ENCODE measurements around the gene LRRC4C.
"Not testable (repeated sequence)": the region's sequence is repeated elsewhere in the genome, so short reads cannot be mapped to it uniquely, and the experiment has no call there.

LRRC4C gene

DNA sequence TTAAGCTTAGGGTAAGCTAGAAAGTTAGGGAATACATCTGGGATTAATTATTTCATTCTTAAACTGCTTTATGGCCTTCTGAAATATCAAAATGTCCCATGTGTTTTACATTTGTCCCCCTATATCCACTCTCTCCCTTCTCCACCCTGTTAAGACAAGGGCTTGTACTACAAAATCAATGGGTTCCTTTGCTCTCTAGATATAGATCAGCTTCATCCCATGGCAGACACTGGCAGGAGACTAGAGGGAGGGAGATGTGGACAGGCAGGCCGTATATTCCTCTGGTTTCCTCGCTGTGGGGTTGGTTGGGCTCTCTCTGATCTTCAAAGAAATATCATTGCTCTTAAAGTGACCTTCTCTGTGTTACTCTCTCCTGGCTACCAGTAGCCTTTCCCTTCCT, 1281.0 kb downstream of the LRRC4C start:
- DNase-seq (ENCODE audit: low read depth in 2 of 2) = no peak

DNA sequence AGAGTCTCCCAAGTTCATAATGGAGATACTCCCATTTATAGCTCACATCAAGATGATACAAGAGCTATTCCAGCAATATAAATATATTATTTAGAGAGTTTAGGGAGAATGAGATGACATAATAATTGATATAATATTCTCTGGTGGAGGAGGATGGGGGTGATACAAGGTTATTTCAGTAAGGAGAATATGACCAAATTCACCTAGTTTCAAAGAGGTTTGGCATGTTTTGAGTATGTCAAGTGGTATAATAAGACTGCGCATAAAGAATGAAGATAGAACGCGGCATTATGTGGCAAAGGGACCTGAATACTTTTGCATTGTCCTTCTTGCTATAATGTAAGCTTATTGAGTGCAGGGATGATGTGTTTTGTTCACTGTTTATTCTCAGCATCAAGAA, 1283.5 kb downstream of the LRRC4C start:
- no peak for DNase-seq (ENCODE audit: low read depth in 2 of 2)

DNA sequence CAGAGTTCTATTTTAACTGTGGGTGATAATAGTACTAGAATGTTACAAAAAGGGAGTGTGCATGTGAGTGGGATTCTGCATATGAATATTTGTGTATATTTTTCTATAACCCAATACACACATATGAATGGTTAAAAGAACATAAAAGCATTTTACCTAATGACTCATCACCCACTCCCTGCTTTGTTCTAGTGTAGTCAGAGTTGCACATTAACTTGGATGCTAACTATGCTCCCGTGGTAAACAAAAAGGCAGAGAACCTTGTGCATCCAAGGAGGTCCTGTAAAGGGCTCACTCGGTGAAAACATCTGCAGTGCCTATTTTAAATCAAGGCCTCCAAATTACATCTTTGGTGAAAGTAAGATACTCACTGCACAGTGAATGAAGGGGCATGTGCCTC, 1289.4 kb downstream of the LRRC4C start:
- DNase-seq (ENCODE audit: low read depth in 2 of 2) = no peak

DNA sequence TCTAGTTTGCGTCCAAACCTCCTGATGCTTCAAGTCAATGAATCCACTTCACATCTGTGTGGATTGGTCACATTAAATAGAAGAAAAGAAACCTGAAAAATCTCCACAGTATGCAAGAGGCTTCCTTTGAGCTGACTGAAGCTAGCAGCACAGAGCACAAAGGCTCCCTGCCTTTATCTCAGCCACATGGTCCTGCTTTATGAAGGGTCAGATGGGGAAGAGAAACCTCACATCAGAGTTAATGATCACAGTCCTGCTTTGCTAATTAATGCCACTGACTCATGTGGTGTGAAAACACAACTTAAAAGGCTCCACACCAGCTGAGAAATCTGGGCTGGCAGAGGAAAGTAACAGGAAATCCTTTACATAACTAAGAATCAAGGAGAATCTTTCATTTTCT, 1291.0 kb downstream of the LRRC4C start:
- DNase-seq (ENCODE audit: low read depth in 2 of 2) = no peak

DNA sequence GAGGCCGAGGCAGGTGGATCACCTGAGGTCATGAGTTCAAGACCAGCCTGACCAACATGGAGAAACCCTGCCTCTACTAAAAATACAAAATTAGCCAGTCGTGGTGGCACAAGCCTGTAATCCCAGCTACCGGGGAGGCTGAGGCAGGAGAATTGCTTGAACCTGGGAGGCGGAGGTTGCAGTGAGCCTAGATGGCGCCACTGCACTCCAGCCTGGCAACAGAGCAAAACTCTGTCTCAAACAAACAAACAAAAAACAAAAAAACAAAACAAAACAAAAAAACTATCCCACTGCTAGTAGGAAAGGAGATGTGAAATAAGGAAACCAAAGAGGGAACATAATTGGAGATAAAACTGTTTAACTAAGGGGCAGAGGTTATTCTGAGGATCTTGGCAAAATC, 1291.6 kb downstream of the LRRC4C start:
- DNase-seq (ENCODE audit: low read depth in 2 of 2) = not testable (repeated sequence)

DNA sequence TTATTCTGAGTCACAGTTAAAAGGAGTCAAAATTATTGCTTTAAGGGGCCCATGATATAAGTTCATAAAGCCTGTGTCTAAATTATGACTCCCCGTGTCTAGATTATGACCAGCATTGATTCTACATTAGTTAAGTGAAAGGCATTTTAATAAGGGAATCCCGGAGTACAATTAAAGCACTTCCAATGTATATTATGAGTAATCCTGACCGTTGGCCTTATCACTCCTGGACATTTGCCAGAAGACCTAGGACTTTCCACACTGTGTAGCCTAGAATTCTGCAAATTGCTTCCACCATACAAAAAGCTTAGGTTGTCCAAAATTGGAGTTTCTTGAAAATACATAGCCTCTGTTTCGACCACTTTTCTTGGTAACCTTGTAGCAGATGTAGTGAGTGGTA, 1292.6 kb downstream of the LRRC4C start:
- no peak for DNase-seq (ENCODE audit: low read depth in 2 of 2)

DNA sequence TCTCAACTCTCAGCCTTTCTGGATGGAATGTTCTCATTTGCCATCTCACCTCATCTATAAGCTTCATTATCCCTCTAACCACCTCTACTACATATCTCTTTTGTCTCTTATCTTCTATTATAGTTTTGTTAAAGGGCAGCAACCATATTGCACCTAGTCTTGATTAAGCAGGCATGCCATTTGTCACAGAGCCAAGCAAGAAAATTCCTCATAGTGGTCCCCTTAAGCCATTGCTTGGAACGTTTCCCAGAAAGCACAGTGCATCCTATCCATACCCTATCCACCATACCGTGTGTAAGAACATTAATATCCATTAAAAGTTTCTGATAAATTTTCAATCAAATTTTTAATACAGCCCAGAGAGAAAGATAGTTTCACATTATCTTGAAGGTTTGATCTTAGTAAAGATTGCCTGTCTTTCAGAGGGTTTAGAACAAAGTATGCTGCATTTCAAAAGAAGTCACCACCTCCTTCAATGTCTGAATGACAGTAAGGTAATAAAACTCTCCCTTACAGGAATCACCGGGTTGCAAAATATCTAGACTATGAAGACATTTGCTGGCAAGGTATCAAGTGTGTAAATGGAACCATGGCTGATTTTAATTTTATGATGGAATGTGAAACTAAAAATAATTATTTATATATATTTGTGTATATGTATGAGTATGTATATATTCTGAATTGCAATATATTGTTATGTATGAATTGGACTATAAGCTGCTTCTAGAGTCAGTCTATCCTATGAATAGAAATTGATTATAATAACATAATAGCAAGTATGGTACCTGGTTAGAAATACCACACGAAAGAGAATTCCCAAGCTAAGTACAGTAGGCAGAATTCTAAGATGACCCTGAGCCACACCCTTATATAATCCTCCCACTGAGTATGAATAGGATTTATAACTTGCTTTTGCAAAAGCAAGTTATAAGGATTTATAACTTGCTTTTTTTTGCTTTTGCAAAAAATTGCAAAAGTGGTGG, 1296.3 kb downstream of the LRRC4C start:
- no peak for DNase-seq (ENCODE audit: low read depth in 2 of 2)

DNA sequence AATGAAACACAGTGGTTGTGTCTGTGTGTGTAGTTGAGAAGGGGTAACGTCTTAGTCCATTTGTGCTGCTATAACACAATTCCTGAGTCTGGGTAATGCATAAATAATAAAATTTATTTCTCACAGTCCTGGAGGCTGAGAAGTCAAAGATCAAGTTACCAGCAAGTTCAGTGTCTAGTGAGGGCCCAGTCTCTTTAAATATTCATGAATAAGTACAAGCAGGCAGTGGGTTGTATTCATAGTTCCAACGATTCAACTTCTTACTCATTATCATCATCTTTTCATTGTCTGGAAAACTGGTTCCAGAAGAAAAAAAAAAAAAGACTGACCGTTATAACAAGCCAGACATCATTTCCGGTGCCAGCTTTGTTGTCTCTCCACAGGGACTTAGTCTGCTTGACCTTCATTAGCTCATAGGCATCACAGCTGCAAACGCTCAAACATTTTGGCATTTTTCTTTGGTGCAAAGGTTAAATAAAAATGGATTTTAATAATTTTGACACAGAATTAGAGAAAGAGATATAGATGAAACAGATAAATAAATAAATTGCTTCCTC, 1297.5 kb downstream of the LRRC4C start:
- no peak for DNase-seq (ENCODE audit: low read depth in 2 of 2)

DNA sequence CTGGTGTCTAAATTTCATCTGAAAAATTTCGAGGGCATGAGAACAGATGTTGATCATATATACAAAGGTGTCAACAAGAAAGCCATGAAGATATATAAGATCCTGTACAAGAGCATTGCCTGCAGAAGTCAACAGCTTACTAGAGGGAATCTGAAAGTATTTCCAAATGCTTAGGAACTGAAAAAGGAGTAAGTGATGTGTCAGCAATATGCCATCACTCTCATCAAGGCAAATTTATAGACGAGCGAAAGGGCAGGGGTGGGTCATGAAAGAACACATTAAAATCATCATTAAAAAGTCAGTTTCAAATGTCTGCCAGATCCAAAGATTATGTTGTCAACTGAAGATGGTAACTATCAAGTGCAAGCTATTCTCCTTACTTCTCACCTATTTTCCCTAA, 1299.0 kb downstream of the LRRC4C start:
- no peak for DNase-seq (ENCODE audit: low read depth in 2 of 2)

DNA sequence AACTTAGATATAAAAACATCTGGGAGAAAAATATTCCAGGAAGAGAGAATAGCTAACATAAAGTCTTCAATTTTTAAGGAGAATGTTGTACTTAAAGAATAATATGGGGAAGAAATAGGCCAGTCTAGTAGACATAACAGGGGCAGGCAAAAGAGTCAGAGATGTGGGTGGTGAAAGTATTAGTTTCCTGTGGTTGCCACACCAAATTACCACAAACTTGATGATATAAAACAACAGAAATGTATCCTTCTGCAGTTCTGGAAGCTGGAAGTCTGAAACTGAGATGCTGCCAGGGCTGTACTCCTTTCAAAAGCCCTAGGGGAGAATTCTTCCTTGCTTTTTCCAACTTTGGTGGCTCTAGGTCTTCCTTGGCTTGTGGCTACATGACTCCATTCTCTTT, 1309.7 kb downstream of the LRRC4C start:
- DNase-seq (ENCODE audit: low read depth in 2 of 2) = no peak

DNA sequence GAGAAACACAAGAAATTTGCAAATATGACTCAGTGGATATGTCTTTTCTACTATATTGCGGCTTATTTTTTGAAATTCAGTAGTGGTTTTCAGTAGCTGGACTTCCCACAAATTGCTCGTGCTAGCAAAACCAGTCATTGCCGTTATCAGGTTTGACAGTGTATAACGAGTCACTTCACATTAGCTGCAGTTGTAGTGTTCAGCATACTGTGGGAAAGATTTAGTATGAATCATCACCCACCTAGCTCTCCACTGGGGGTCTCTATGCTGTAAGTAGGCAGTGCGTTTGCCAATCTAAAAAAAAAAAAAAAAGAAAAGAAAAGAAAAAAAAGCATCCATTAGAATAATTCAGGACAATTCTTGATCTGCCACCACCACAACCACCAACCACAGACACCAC, 1318.9 kb downstream of the LRRC4C start:
- DNase-seq (ENCODE audit: low read depth in 2 of 2) = no peak

DNA sequence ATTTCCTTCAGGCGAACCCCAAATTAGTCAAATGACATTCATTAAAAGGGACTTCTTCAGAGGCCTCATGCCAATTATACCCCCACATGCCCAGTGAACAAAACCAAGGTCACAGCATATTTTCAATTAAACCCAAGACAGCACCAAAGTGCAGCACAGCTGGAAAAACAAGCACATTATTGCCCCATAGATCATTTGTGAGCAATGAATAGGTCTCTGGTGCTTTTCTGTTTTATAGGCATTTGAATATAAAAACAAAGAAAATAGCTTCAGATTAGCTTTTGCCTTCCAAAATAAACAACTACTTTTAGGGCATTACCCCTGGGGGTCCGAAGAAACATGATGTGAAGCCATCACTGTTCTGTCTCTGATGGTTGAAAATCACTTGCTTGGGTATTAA, 1319.9 kb downstream of the LRRC4C start:
- no peak for DNase-seq (ENCODE audit: low read depth in 2 of 2)

DNA sequence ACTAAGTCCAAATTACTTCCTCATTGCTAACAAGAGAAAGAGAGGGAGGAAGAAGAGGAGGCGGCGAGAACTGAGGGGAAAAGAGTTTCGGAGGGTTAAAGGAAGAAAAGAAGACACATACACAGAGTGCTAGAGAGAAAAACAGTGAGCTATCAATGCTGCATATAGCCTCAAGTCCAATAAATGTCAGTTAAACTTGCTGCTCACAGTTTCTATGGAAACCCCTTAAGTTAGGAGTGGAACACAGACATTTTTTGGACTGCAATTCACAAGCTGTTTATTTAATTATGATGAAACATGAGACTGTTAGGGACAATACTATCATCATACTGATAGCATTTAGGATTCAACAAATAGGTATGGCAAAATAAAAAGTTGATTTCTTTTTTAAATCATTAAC, 1320.4 kb downstream of the LRRC4C start:
- no peak for DNase-seq (ENCODE audit: low read depth in 2 of 2)

DNA sequence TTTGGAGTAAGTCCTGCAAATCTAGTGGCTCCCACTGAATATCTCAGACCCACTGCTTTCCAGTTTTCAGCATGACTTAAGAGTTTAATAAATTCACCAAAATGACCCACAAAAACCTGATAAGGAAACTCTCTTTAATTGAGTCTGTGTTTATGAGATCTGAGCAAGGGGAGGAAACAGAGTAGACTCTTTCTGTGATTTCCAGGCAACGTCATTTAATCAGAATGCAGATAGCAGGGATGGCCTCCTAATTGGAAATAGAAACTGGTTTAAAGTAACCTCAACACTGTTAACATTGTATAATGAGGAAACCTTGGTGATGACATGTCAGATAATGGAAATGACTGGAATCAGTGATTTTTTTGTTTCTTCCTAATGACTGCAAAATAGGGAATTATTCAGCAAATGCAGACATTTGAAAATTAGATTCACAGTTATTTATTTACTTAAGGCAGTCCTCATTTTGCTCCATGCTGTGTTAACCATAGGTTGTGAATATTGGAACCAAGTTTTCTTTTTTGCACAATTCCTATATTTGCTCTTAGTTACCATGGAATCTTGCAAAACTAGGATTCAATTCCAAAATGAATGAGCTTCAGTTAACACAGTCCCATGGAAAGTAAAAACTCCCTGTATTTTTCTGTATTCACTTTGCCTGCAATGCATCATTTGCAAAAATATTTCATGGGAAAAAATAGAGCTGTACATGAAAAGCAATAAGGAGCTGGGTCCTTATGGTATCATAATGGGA, 1324.5 kb downstream of the LRRC4C start:
- DNase-seq (ENCODE audit: low read depth in 2 of 2) = no peak

DNA sequence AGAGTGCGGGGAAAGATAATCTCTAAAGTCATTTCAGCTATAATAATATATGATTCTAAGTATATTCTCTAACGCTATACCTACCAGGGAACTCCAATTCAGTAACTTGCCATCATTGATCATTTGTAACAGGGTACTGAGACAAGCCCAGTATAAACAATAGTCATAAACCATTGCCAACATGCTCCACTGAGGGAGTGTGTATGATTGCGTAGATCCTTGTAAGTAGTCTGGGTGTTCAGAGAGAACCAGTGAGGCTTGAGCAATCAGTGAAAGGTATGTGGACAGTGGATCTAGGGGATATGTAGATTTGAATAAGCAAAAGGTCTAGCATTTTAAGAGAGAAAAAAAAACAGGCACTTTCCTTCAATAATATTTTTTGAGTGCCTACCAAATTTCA, 1326.0 kb downstream of the LRRC4C start:
- no peak for DNase-seq (ENCODE audit: low read depth in 2 of 2)

DNA sequence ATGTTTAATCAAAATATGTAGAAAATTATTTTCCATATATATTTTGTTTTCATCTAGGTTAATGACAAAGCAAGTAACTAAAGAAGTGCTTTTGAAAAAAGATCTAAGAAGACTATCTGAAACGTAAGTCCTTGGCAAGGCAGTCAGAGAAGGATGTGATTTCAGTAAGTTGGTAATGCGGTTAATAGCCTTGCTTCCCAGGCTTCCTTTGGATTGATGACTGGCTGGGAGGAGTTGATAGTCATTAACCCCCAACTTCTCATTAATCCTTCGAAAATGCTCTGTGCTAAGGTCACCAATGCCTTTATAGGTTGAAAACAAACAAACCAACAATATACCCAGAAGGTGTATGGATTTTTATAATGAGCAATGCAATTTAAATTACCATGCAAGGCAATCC, 1326.5 kb downstream of the LRRC4C start:
- DNase-seq (ENCODE audit: low read depth in 2 of 2) = no peak

DNA sequence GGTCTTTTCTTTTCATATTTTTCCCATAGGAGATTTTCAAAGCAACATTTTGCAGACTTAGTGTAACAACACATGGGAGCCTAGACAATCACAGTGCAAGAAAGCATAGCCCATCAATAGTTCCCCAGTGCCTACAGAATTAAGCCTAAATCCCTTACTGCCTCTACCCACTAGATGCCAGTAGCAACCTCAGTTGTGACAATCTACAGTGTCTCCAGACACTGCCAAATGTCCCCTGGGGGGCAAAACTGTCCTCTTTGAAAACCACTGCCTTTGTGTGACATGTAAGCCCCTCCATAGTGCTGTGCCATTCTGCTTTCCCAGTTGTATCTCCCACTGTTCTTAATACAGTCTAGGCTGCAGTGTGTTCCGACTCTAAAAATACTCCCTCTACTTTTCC, 1329.0 kb downstream of the LRRC4C start:
- DNase-seq (ENCODE audit: low read depth in 2 of 2) = no peak

DNA sequence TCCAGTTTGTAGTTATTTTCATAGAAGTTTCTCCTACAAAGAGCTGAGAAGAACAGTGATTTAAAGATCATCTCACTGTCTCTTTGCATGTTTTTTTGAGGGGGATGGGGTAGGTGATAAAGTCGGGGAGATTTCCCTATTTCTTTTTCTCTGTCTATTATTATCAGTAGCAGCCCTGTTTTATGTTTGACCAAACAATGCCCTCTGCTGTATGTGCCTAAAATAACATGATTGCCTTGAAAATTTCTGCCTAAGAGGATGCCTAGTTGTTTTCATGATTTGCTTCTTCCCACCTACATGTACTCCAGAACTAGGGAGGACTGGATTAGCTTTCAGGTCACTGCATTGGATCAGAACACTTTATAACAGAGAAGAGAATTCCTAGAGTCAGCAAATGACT, 1330.2 kb downstream of the LRRC4C start:
- DNase-seq (ENCODE audit: low read depth in 2 of 2) = no peak

DNA sequence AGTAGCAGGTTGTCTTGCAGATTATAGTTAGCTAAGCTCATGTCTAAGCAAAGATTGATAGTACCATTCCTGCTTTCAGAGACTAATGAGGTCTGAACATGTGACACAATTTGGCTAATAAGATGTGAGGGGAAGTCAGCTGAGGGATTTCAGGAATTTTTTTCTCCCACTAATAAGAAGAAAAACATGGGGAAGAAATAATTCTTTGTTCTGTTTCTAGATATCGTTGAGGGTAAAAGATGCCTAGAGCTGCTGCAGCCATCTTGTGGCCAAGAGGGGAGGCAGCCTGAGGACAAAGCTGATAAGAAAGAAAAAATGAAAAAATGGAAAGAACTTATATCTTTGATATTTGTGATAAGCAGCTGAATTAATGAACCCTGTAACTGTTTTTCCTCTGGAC, 1334.4 kb downstream of the LRRC4C start:
- DNase-seq (ENCODE audit: low read depth in 2 of 2) = no peak

DNA sequence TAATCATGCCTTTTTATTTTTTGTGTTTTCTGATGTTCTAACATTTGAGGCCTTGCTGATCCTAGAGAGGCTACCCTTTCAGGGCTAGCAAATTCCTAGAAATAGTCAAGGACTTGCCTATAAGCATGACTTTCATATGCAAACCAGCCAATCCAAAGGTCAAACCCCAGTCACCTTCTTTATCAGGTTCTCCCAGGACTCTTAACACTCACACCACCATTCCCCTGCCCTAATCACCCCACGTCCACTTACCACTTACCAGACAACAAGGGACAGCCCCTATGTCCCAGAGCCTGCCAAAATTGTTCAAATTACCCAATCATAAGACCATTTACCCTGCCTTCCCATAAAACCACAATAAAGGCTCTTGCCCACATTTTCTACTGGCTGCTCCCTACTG, 1339.8 kb downstream of the LRRC4C start:
- DNase-seq (ENCODE audit: low read depth in 2 of 2) = no peak

DNA sequence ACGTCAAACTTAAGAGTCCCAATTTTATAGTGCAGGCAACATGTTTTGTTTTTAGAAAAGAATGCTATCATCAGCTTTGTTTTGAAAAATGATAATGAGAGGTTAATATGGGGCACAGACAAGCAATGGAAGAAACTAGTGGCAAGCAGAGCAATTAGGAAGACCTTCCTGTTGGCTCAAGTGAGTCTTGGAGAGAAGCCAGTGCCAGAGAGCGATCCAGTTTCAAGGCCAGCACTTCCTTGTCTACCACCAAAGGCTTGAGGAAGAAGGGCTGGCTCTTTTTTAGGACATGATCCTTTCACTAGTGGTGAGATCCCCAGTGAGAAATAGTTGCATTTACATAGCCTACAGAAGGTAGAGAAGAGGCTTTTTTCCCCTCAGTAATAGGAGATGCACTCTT, 1340.7 kb downstream of the LRRC4C start:
- DNase-seq (ENCODE audit: low read depth in 2 of 2) = no peak

DNA sequence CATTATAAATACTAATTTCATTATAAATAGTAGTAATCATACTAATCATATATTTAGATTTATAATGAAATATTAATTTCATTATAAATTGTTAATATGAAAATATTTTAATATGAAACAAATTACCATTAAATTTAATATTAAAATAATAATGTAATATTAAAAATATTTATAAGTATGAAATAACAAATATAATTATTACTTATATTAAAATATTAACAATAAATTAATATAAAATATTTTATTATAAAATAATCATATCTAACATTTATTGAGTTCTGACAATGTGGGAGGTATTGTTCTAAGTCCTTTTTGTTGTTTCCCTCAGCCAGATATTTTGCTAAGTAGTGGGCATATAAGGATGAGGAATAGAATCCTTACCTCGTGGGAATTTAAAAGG, 1341.4 kb downstream of the LRRC4C start:
- no peak for DNase-seq (ENCODE audit: low read depth in 2 of 2)

All from stimulated activated CD4-positive, alpha-beta T cell treated with anti-CD3 and anti-CD28 coated beads, Interleukin-12 subunit alpha, Interleukin-12 subunit beta, amount 100 ng/mL, for 24 hours (primary cell).